ENCODE data around the gene HOXA3. TPM values are rescaled to one million over a fixed set of nuclear protein-coding genes. Genes with fewer than 3 reads are reported as not detected.

Gene HOXA3
- total and polyA plus RNA-seq, 2 of the 8 experiments (the other 6 are each of a cell fraction or from before 2014, with no cell fraction given): not detected

- TF ChIP-seq ATF2 (IDR thresholded peaks at IDR 0.05; ENCODE audit: low read length): no peak
- no peak for TF ChIP-seq NRF1 (IDR thresholded peaks at IDR 0.05; ENCODE audit: low read depth, low read length)
- TF ChIP-seq SUZ12 (IDR thresholded peaks at IDR 0.05; ENCODE audit: low read length): no peak; the same call in none of the 2 replicates
- TF ChIP-seq NANOG (IDR thresholded peaks at IDR 0.05; ENCODE audit: insufficient read depth, low read depth, low read length, poor library complexity, severe bottlenecking): no peak
- no peak for TF ChIP-seq CHD2 (IDR thresholded peaks at IDR 0.05; ENCODE audit: low read length)
- TF ChIP-seq RAD21 (IDR thresholded peaks at IDR 0.05 in 1 of 2, conservative IDR thresholded peaks at IDR 0.05 in 1 of 2; ENCODE audit: low read depth in 2 of 2, low read length in 2 of 2): no peak
- TF ChIP-seq SAP30 (IDR thresholded peaks at IDR 0.05; ENCODE audit: insufficient read depth, insufficient replicate concordance, low read length): no peak
- no peak for TF ChIP-seq TEAD4 (IDR thresholded peaks at IDR 0.05; ENCODE audit: low read depth, low read length)
- no peak for TF ChIP-seq KDM4A (IDR thresholded peaks at IDR 0.05; ENCODE audit: low read depth, low read length, severe bottlenecking)
- no peak for TF ChIP-seq BCL11A (IDR thresholded peaks at IDR 0.05; ENCODE audit: low read depth in 2 of 2, low read length in 2 of 2)
- peak; percentile 56 for TF ChIP-seq CTBP2 (IDR thresholded peaks at IDR 0.05; ENCODE audit: borderline replicate concordance, insufficient read depth, insufficient read length, low read length)
- no peak for TF ChIP-seq JUN (IDR thresholded peaks at IDR 0.05; ENCODE audit: low read depth, low read length)
- no peak for TF ChIP-seq E2F6 (IDR thresholded peaks at IDR 0.05)
Measured at GRCh38 chr7:27172823-27173510, 20.6 kb upstream of the HOXA3 start (continued).
